ENCODE measurements around the gene HHLA2. TPM values are rescaled to one million over a fixed set of nuclear protein-coding genes. Genes with fewer than 3 reads are reported as not detected.

The HHLA2 gene
- total and polyA plus RNA-seq, 2 of the 8 experiments (the other 6 are each of a cell fraction or from before 2014, with no cell fraction given): not detected

- 87% methylated on average over 1 of the region's 1 CpG; no CpG with 5 or more reads in 1 of the 2 experiments for WGBS, 2 experiments (ENCODE audit: extremely low coverage in 1 of 2, insufficient coverage in 1 of 2, insufficient read length in 1 of 2, insufficient replicate concordance in 2 of 2, low coverage in 1 of 2, low lambda C conversion rate in 2 of 2, missing lambda C conversion rate in 1 of 2)
- CTCF ChIA-PET (ENCODE audit: partially characterized antibody): no interaction called here
Observed at GRCh38 chr3:108285176-108285575, 11.2 kb upstream of the HHLA2 start.

More at GRCh38 chr3:108285176-108285575, 11.2 kb upstream of the HHLA2 start:
- Histone ChIP-seq H3K56ac (replicated peaks; ENCODE audit: insufficient read length, low read depth, low read length) (no peak overlapping the region), H4K5ac (ENCODE audit: insufficient read length, low read depth, low read length) (no peak overlapping the region), H3K4ac (replicated peaks; ENCODE audit: insufficient read length, low read depth, low read length) (no peak overlapping the region), H2BK20ac (ENCODE audit: low read length) (no peak overlapping the region), H3K9ac (replicated peaks in 1 of 4; ENCODE audit: extremely low read depth in 1 of 4, low read depth in 3 of 4, low read length in 3 of 4) (no peak overlapping the region), H2AK5ac (ENCODE audit: low read depth, low read length) (no peak overlapping the region), H2BK5ac (ENCODE audit: low read depth, low read length) (no peak overlapping the region), H3K79me1 (ENCODE audit: low read depth, low read length) (no peaks in the 10 kb centered on the region), H2BK12ac (ENCODE audit: low read depth, low read length) (no peak overlapping the region), H2BK15ac (ENCODE audit: low read length) (no peak overlapping the region), H4K20me1 (replicated peaks in 1 of 2; ENCODE audit: control insufficient read depth in 1 of 2, insufficient read depth in 2 of 2, low read length in 2 of 2) (no peaks in the 10 kb centered on the region), H3K9me3 (ENCODE audit: insufficient read depth in 2 of 2, low read depth in 1 of 2, low read length in 1 of 2) (0 out of 4 replicates have a peak, but pooled peaks cover 0 to 4% of the 10 kb centered on the region in 2 experiments), H3K14ac (ENCODE audit: insufficient read length) (no peak overlapping the region), H3K36me3 (ENCODE audit: control insufficient read depth in 2 of 4, insufficient read depth in 4 of 4, low read length in 3 of 4) (no peaks in the 10 kb centered on the region; a peak in 1 of 8 replicates), H3K23me2 (ENCODE audit: low read depth, low read length) (no peaks in the 10 kb centered on the region), H3K27ac (ENCODE audit: low read depth, low read length) (no peak overlapping the region), H3K4me2 (ENCODE audit: insufficient read depth in 1 of 2, low read depth in 2 of 2, low read length in 2 of 2) (no peak overlapping the region), H4K91ac (replicated peaks; ENCODE audit: insufficient read length, low read length) (no peak overlapping the region), H3K23ac (ENCODE audit: insufficient read length) (no peak overlapping the region), H3K4me3 (ENCODE audit: extremely low read depth in 1 of 4, insufficient read depth in 2 of 4, low read depth in 3 of 4, low read length in 4 of 4) (no peak overlapping the region), H3K18ac (ENCODE audit: extremely low read depth, low read length) (no peak overlapping the region), H2AFZ (ENCODE audit: low read length) (no peak overlapping the region), H4K8ac (ENCODE audit: extremely low read depth, insufficient read depth, low read length) (no peak overlapping the region), H2BK120ac (replicated peaks; ENCODE audit: low read depth, low read length) (no peak overlapping the region), H3K4me1 (replicated peaks in 1 of 4; ENCODE audit: control insufficient read depth in 3 of 4, insufficient read depth in 4 of 4, low read length in 3 of 4) (no peaks in the 10 kb centered on the region), H3K27me3 (replicated peaks in 1 of 4; ENCODE audit: control insufficient read depth in 3 of 4, extremely low read depth in 1 of 4, insufficient read depth in 3 of 4, low read length in 3 of 4) (no peaks in the 10 kb centered on the region), H3K79me2 (ENCODE audit: control insufficient read depth in 1 of 2, insufficient read depth in 2 of 2, low read length in 2 of 2) (no peaks in the 10 kb centered on the region)
- FAIRE-seq: no peak
- POLR2A ChIA-PET (ENCODE audit: partially characterized antibody): no interaction called here
- no peak for TF ChIP-seq NANOG (IDR thresholded peaks at IDR 0.05; ENCODE audit: insufficient read depth, low read depth, low read length, poor library complexity, severe bottlenecking)
- no peak for DNase-seq (ENCODE audit: low read depth in 1 of 2, low spot score in 2 of 2)
